Measurements from ENCODE around the gene ADD1. TPM values are rescaled to one million over a fixed set of nuclear protein-coding genes. Genes with fewer than 3 reads are reported as not detected.
A peak's percentile ranks its signal among the peaks of the same experiment; 100 is the strongest.

Gene ADD1
- total and polyA plus RNA-seq, 4 experiments from 2014 or later, result 159 to 293 (median 230) TPM

DNA sequence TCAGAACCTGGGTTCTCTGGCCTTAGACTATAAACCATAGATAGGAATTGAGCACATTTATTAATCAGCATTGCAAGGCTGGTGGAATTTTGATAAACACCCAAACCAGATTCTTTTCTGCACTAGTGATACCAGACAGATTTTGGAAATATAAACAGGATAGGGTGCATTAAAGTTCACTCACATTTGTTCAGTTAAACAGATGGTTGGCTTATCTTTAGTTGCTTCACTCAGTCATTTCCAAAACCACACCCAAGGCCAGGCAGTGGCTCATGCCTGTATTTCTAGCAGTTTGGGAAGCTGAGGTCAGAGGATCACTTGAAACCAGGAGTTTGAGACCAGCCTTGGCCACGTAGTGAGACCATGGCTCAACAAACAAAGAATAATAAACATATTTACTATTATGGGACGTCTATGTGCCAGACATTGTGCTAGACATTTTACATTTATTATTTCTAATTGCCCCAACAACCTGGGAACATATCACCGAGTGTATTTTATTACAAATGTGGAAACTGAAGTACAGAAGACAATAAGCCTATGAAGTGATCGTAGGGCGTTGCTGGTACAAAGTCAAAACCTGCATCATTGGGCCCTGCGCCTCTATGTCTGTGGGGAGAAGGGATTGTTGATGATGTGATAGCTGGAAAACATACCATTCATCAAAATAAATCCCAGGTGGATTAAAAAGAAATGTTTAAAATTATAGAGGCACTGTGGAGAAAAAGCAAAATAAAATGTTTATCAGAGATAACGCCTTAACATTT lies 15.0 kb downstream of the ADD1 start:
- ChIA-PET CTCF (ENCODE audit: partially characterized antibody) (no interaction called here), POLR2A (ENCODE audit: partially characterized antibody) (no interaction called here)
- Histone ChIP-seq H3K9me3 (ENCODE audit: control insufficient read depth in 1 of 2, low read length in 2 of 2) (no peaks in the 10 kb centered on the region), H3K27me3 (ENCODE audit: insufficient read depth, low read length) (no peaks in the 10 kb centered on the region), H3K4me1 (ENCODE audit: insufficient read depth, low read length) (peaks cover 77% of the 10 kb centered on the region), H3K27ac (ENCODE audit: low read depth, low read length) (no peak overlapping the region), H3K4me3 (ENCODE audit: low read length in 2 of 2) (no peak overlapping the region), H3K36me3 (ENCODE audit: insufficient read depth, low read length) (peaks cover 12% of the 10 kb centered on the region)
- Mint-ChIP-seq H3K27me3 (no peaks in the 10 kb centered on the region), H3K36me3 (peaks cover 0 to 13% of the 10 kb centered on the region in 2 donors), H3K4me3 (peak overlapping the region in 1 of 8 donors; percentile 39), H3K4me1 (peaks cover 57 to 85% (median 74%) of the 10 kb centered on the region in 4 donors), H3K27ac (peak overlapping the region; percentile 16 to 84 (median 52)), H3K9me3 (peaks cover 0 to 3% (median 0%) of the 10 kb centered on the region in 8 donors)
- intact Hi-C loops (cut with micrococcal nuclease), result no loop called here
- DNase-seq, result no peak

DNA sequence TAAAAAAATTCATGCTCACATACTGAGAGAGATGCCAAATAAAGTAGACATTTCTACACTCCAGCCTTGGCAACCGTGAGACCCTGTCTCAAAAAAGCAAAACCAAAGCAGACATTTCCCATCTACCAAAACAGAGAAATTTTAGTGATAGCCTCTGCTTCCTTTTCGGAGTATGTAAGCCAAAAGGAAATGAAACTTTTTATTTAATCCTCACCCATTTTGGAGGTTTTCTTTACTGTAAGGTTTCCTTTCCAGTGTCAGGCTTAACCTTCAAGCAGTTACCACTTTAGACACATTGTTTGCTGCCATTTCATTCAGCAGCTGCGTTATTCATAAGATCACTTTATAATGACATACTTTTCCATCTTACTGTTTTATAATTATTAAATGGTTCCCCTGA lies 15.9 kb downstream of the ADD1 start:
- no peak overlapping the region for H3K27ac ChIP-seq (ENCODE audit: low read depth, low read length)
- no peak for DNase-seq
- Mint-ChIP-seq H3K4me3 (peak overlapping the region in 4 of 8 donors; percentile 21 to 56 (median 36)), H3K36me3 (peaks cover 0 to 6% of the 10 kb centered on the region in 2 donors), H3K9me3 (peaks cover 0 to 3% (median 0%) of the 10 kb centered on the region in 8 donors), H3K27ac (peak overlapping the region in 4 of 7 donors; percentile 16 to 85 (median 54)), H3K27me3 (no peaks in the 10 kb centered on the region), H3K4me1 (peaks cover 57 to 81% (median 72%) of the 10 kb centered on the region in 4 donors)
- H3K9me3 ChIP-seq (ENCODE audit: control insufficient read depth in 1 of 2, low read length in 2 of 2), result no peaks in the 10 kb centered on the region
- intact Hi-C loops (cut with micrococcal nuclease), result no loop called here
- peaks cover 74% of the 10 kb centered on the region for H3K4me1 ChIP-seq (ENCODE audit: insufficient read depth, low read length)
- no peak overlapping the region for H3K4me3 ChIP-seq (ENCODE audit: low read length in 2 of 2)
- CTCF ChIA-PET (ENCODE audit: partially characterized antibody), result no interaction called here
- POLR2A ChIA-PET (ENCODE audit: partially characterized antibody), result interaction anchor here (1.4 kb wide), 1 partner anchor 22 kb away, joined by 5 read pairs; no protein-coding TSS in a partner anchor
- no peaks in the 10 kb centered on the region for H3K27me3 ChIP-seq (ENCODE audit: insufficient read depth, low read length)
- peaks cover 3% of the 10 kb centered on the region for H3K36me3 ChIP-seq (ENCODE audit: insufficient read depth, low read length)

DNA sequence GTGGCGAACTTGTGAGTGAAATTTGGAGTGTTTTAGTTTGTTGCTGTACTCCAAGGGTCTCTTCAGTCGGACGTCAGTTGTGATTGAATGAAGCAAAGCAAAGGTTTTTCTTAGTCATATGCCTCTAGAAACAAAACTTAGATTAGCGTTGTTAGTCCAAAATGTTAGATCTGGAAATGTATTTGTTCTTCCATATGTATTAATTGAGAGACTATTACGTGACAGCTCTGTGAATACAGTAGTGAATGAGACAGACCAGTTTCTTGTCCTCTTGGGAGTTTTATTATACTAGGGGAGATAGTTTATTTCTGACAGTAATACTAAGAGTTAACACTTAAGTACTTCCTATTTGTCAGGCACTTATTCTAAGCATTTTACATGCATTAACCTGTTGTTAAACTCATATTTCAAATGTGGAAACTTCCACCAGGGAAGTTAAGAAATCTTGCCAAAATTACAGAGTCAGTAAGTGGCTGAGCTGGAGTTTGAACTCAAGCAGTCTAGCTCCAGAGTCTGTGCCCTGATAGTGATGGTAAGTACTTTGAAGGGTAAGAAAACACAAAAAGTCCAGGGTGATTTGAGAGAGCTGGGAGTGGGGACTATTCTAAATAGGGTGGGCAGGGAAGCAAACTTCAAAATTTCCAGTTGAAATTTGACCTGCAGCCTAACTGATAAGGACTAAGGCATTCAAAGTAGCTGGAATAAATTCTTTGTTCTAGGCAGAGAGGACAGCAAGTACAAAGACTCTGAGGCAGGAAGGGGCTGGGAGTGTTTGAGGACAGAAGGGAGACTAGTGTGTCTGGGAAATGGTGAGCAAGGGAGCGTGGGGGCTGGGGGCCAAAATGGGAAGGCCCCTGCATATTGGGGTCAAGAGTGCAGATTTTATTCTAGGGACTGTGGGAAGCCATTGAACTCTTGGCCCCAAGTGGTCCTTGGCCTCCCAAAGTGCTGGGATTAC lies 17.0 kb downstream of the ADD1 start:
- Histone ChIP-seq H3K4me1 (ENCODE audit: insufficient read depth, low read length) (peaks cover 78% of the 10 kb centered on the region), H3K9me3 (ENCODE audit: control insufficient read depth in 1 of 2, low read length in 2 of 2) (no peaks in the 10 kb centered on the region), H3K4me3 (ENCODE audit: low read length in 2 of 2) (no peak overlapping the region), H3K36me3 (ENCODE audit: insufficient read depth, low read length) (no peaks in the 10 kb centered on the region), H3K27ac (ENCODE audit: low read depth, low read length) (no peak overlapping the region), H3K27me3 (ENCODE audit: insufficient read depth, low read length) (no peaks in the 10 kb centered on the region)
- CTCF ChIA-PET (ENCODE audit: partially characterized antibody), result interaction anchor here (1.6 to 1.9 kb wide), 2 partner anchors 19 to 96 kb away, joined by 6 to 9 read pairs; no protein-coding TSS in a partner anchor
- DNase-seq, result no peak
- Mint-ChIP-seq H3K27ac (peak overlapping the region in 6 of 7 donors; percentile 2 to 78 (median 42)), H3K9me3 (peaks cover 0 to 4% (median 0%) of the 10 kb centered on the region in 8 donors), H3K4me3 (peak overlapping the region in 4 of 8 donors; percentile 5 to 37 (median 15)), H3K4me1 (peaks cover 64 to 82% (median 73%) of the 10 kb centered on the region in 4 donors), H3K36me3 (peaks cover 0 to 4% of the 10 kb centered on the region in 2 donors), H3K27me3 (no peaks in the 10 kb centered on the region)
- POLR2A ChIA-PET (ENCODE audit: partially characterized antibody), result interaction anchor here (1.4 kb wide), 1 partner anchor 23 kb away, joined by 5 read pairs; no protein-coding TSS in a partner anchor
- intact Hi-C loops (cut with micrococcal nuclease), result no loop called here

DNA sequence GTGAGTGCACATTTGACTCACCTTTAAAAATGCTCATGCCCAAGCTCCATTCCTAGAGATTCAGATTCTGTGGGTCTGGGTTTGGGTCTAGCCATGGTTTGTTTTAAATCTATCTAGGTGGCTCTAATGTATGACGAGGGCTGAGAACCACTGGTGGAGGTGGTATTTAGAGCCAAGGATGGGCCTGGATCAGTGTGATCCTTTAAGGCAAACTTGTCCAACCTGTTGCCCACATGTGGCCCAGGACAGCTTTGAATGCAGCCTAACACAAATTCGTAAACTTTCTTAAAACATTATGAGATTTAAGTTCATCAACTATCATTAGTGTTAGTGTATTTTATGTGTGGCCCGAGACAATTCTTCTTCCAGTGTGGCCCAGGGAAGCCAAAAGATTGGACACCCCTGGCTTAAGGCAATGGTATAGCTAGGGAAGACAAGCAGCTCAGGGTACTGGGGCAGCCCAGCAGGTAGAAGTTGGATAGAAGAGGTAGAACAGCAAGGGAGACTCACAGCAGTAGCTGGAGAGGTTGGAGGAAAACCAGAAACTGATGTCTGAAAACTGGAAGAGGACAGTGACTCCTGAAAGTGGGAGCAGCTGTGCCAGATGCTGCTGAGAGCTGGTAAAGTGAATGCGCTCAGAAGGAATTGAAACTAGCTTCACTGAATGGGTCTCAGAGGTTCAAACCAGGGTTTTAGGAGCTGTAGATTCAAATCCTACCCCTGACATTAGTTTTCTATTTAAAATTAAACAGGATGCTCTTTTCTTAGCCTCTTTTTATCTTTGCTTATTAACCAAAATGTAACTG lies 18.2 kb downstream of the ADD1 start:
- Mint-ChIP-seq H3K27ac (peak overlapping the region in 4 of 7 donors; percentile 8 to 82 (median 18)), H3K27me3 (no peaks in the 10 kb centered on the region), H3K4me1 (peaks cover 62 to 87% (median 74%) of the 10 kb centered on the region in 4 donors), H3K4me3 (peak overlapping the region in 2 of 8 donors; percentile 13 to 24), H3K9me3 (peaks cover 0 to 4% (median 0%) of the 10 kb centered on the region in 8 donors), H3K36me3 (peaks cover 0 to 4% of the 10 kb centered on the region in 2 donors)
- Histone ChIP-seq H3K27ac (ENCODE audit: low read depth, low read length) (no peak overlapping the region), H3K4me1 (ENCODE audit: insufficient read depth, low read length) (peaks cover 85% of the 10 kb centered on the region), H3K9me3 (ENCODE audit: control insufficient read depth in 1 of 2, low read length in 2 of 2) (no peaks in the 10 kb centered on the region), H3K4me3 (ENCODE audit: low read length in 2 of 2) (no peak overlapping the region), H3K36me3 (ENCODE audit: insufficient read depth, low read length) (no peaks in the 10 kb centered on the region), H3K27me3 (ENCODE audit: insufficient read depth, low read length) (no peaks in the 10 kb centered on the region)
- intact Hi-C loops (cut with micrococcal nuclease), result no loop called here
- POLR2A ChIA-PET (ENCODE audit: partially characterized antibody), result interaction anchor here (1.7 kb wide), 1 partner anchor 10 kb away, joined by 6 read pairs; no protein-coding TSS in a partner anchor
- CTCF ChIA-PET (ENCODE audit: partially characterized antibody), result interaction anchor here (0.6 to 1.9 kb wide), 6 partner anchors 10 to 98 kb away, joined by 3 to 9 read pairs (median 4); no protein-coding TSS in a partner anchor
- DNase-seq, result no peak

DNA sequence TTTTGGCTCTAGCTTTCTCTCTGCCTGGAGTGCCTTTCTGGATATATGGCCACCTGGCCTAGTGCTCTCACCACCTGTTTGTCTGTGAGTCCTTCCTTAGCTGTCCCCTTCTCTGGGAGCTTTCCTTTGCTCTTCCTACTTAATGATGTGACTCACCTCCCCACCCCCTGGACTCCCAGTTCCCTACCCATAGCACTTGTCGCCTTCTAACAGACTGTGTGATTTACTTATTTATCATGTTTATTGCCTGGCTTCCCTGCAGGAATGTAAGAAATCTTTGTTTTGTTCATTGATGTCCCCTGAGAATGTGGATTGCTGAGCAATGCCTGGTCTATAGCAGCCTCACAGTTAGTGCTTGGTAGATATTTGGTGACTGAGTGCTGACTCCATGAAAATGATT lies 18.9 kb downstream of the ADD1 start:
- no peaks in the 10 kb centered on the region for H3K9me3 ChIP-seq (ENCODE audit: control insufficient read depth in 1 of 2, low read length in 2 of 2)
- H3K9me3 Mint-ChIP-seq, result peaks cover 0 to 4% (median 0%) of the 10 kb centered on the region in 8 donors
- ChIA-PET POLR2A (ENCODE audit: partially characterized antibody) (interaction anchor here (1.7 kb wide), 1 partner anchor 9 kb away, joined by 6 read pairs; no protein-coding TSS in a partner anchor), CTCF (ENCODE audit: partially characterized antibody) (interaction anchor here (0.6 to 1.9 kb wide), 6 partner anchors 10 to 98 kb away, joined by 3 to 9 read pairs (median 4); no protein-coding TSS in a partner anchor)
- H3K4me3 Mint-ChIP-seq, result peak overlapping the region in 3 of 8 donors; percentile 18 to 31 (median 24)
- no peak for DNase-seq
- H3K36me3 ChIP-seq (ENCODE audit: insufficient read depth, low read length), result no peaks in the 10 kb centered on the region
- H3K27ac Mint-ChIP-seq, result peak overlapping the region in 4 of 7 donors; percentile 8 to 82 (median 47)
- H3K4me1 ChIP-seq (ENCODE audit: insufficient read depth, low read length), result peaks cover 87% of the 10 kb centered on the region
- intact Hi-C loops (cut with micrococcal nuclease), result no loop called here
- no peak overlapping the region for H3K4me3 ChIP-seq (ENCODE audit: low read length in 2 of 2)
- H3K4me1 Mint-ChIP-seq, result peaks cover 65 to 91% (median 77%) of the 10 kb centered on the region in 4 donors
- peaks cover 0 to 6% of the 10 kb centered on the region in 2 donors for H3K36me3 Mint-ChIP-seq
- H3K27me3 Mint-ChIP-seq, result no peaks in the 10 kb centered on the region
- no peak overlapping the region for H3K27ac ChIP-seq (ENCODE audit: low read depth, low read length)
- H3K27me3 ChIP-seq (ENCODE audit: insufficient read depth, low read length), result no peaks in the 10 kb centered on the region

DNA sequence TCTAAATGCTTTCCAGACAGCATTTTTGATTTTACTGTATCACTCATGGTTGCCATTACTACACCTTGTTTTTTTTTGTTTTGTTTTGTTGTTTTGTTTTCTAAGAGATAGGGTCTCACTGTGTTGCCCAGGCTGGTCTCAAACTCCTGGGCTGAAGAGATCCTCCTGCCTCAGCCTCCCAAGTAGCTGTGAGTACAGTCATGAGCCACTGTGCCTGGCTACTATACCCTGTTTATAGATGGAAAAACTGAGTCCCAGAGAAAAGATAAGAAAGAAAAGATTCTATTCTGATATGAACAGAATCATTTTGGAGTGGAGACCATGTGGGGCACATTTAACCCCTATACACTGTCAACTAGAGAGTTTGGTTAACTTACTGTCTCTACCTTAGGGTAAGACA lies 20.0 kb downstream of the ADD1 start:
- Histone ChIP-seq H3K9me3 (ENCODE audit: control insufficient read depth in 1 of 2, low read length in 2 of 2) (no peaks in the 10 kb centered on the region), H3K27ac (ENCODE audit: low read depth, low read length) (no peak overlapping the region), H3K36me3 (ENCODE audit: insufficient read depth, low read length) (no peaks in the 10 kb centered on the region), H3K27me3 (ENCODE audit: insufficient read depth, low read length) (no peaks in the 10 kb centered on the region), H3K4me3 (ENCODE audit: low read length in 2 of 2) (no peak overlapping the region), H3K4me1 (ENCODE audit: insufficient read depth, low read length) (peaks cover 87% of the 10 kb centered on the region)
- Mint-ChIP-seq H3K9me3 (peaks cover 0 to 4% (median 0%) of the 10 kb centered on the region in 8 donors), H3K27me3 (no peaks in the 10 kb centered on the region), H3K4me3 (no peak overlapping the region), H3K36me3 (peaks cover 0 to 8% of the 10 kb centered on the region in 2 donors), H3K4me1 (peaks cover 62 to 91% (median 76%) of the 10 kb centered on the region in 4 donors), H3K27ac (peak overlapping the region in 3 of 7 donors; percentile 4 to 37 (median 32))
- DNase-seq, result no peak
- CTCF ChIA-PET (ENCODE audit: partially characterized antibody), result interaction anchor here (1.7 kb wide), 1 partner anchor 25 kb away, joined by 4 read pairs; no protein-coding TSS in a partner anchor
- intact Hi-C loops (cut with micrococcal nuclease), result no loop called here
- POLR2A ChIA-PET (ENCODE audit: partially characterized antibody), result interaction anchor here (1.7 kb wide), 1 partner anchor 8 kb away, joined by 6 read pairs; no protein-coding TSS in a partner anchor
